Stimulated activated CD8-positive, alpha-beta memory T cell treated with anti-CD3 and anti-CD28 coated beads, Interleukin-4, amount 100 ng/mL, for 24 hours (primary cell): ENCODE measurements around the gene MS4A7.

Experiments
- DNase-seq: peaks from one replicate; pipeline ENCODE4 v3.0.0-alpha.2; 2020; ENCODE audit warnings: low read depth

MS4A7 gene

DNA sequence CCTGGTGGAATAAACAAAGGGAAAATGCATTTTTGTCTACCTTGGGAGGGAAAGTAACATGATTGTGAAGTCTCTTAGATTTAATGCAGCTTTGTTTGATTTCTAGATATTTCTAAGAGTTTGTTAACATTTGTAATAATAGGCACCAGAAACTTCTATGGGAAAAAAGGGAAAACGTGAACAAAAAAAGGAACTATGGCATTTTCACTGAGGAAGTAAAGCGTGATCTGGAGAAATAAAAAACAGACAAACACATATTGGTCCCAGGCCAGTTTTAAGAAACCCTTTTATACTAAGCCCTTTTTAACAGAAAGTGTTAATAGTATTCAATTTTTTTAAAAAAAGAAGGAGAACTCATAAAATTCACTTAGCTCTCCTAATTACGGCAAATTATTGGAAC lies 6.9 kb upstream of the MS4A7 start:
- no peak for DNase-seq

DNA sequence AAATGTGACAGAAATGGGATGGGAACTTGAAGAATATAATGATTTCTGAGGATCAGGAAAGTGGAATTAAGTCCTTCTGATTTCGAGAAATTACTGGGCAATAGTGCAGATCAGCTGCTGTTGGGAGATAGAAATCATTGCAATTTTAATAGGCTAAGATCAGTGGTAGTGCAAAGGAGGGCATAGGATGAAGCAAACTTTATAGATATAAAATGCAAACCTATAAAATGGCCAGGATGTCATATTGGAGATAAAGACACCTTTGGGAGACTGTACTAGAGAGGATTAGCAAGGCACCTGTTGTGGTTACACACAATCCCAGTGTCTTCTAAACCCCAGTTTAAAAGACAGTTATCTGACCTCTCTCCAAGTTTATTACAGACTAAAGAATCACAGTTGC lies 6.5 kb upstream of the MS4A7 start:
- DNase-seq = no peak

DNA sequence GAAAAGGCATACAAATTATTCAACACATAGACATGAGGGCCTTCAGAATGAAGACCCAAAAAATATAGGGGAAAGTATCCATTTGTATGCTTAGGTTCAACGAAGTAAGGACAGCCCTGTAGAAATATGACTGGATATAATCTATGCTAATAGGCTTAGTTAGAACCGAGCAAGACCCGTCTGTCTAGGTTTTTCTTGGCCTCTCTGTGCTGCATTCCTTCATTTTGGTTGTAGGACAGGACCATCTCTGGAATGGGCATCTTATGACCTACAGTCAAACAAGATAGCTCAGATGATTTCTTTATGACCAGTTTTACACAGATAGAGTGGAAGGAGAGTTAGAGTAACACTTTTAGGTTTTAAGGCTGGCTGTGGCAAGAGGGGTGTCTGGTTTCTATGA lies 5.6 kb upstream of the MS4A7 start:
- no peak for DNase-seq

DNA sequence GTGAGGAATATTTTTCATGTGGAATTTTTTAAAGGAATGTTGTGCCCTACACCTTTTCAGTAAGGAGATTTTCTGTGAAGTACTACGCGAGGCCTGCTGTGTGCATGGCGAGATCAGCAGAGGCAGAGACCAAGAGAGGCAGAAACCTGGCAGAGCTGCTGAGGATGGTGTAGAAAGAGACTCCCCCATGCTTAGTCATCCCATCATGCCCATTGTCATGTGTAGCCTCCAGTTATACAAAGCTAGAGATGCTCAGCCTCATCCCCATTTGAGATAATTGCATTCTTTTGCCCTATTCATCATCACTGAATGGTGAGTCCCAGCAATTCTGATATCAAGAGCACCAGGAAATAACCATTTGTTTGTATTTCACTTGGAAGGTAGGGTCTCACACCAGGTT lies 3.0 kb upstream of the MS4A7 start:
- no peak for DNase-seq

DNA sequence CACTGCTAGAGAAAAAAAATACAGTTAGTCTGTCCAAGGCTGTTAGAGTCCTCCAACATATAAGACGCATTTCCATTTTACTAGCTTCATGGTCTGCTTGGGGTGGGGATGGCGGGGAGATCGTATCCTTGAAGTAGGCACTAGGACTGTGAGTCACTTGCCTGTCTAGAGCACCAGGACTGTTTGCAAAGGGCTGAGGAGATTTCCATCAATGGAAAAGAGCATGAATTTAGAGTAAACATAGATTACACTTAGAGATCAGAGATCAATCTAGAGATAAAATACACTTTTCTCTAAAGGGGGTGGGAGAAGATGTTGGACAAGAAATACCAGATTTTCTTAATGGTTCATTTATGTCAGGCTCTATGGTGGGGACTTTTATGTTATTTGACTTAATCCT lies 1.7 kb upstream of the MS4A7 start:
- DNase-seq = no peak

DNA sequence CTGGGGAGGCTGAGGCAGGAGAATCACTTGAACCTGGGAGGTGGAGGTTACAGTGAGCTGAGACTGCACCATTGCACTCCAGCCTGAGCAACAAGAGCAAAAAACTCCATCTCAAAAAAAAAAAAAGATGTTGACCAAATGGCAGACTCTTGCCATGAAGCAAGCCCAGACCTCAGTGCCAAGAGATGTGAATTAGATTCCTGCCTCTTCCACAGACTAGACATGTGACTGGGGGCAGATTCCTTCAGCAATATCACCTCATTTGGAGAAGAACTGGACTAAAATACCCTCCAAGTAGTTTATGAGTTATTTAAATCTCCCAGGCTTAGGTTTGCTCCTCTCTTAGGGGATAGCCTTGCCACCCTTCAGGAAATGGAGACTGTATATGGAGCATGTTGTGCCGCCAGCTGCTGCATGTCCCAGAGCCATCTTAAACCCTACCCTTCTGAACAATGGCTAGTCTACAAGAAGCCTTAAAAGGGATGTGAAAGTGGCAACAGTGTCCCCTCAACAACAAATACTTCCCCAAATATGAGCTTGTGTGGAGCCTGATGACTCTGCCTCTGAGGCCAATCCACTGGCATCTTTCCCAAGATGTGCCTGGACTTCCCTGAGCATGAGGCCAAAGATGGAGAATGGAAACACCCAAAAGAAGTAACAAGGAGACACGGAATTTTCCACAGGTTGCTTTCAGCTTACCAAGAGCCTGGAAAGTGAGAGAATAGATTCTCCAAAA lies 763 bp upstream of the MS4A7 start:
- no peak for DNase-seq

DNA sequence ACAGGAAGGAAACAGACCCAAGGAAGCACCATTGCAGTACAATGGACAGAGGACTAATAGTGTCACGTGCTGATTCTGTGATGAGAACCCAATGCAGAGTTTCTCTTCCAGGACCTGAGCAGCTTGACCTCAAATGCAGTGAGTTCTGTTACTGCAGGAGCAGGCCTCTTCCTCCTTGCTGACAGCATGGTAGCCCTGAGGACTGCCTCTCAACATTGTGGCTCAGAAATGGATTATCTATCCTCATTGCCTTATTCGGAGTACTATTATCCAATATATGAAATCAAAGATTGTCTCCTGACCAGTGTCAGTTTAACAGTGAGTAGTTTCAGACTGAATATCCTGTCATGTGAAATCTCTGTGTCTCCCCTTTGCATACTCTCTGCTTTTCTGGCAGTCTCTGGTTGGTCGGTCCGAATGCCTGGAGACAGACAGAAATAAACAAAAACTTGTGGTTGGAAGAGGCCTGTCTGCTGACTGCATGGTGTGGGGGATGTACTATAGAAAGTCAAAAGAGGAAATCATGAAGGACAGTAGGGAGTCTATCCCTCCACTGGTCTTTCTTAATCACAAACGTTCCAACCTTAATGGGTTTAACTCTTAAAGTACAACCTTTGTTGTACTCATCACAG lies 11.1 kb downstream of the MS4A7 start:
- DNase-seq = no peak

DNA sequence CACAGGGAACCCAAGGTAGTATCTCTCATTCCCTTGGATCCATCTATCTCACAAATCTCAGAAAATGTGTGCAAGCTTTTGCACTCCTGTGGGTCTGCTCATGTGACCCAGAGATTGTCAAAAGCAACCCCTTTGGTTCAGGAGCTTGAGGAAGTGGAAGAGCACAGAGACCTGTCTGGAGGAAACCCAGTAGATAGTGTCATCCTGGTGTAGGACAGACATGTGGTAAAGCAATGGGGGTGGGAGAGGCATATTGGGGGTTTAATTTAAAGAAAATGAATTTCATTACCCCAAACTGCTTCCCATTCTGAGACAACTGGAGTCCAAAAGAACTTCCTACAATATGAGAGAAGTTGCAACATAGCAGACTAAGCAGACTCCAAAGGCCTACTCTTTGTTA lies 12.1 kb downstream of the MS4A7 start:
- no peak for DNase-seq

DNA sequence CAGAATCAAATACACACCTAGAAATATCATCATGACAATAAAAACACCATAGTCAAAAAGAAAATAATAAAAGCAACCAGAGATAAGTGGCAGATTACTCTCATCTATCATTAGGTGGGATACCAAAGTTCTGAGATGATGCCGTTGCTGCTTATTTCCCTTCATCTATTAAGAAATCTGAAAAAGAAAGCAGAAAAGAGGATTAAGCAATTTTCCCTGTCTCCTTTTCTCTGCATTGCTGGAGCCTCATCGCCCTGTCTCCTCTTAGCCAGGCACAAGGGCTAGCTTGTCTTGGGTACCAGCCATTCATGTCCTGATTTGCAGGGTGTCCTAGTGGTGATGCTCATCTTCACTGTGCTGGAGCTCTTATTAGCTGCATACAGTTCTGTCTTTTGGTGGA lies 14.0 kb downstream of the MS4A7 start:
- no peak for DNase-seq

DNA sequence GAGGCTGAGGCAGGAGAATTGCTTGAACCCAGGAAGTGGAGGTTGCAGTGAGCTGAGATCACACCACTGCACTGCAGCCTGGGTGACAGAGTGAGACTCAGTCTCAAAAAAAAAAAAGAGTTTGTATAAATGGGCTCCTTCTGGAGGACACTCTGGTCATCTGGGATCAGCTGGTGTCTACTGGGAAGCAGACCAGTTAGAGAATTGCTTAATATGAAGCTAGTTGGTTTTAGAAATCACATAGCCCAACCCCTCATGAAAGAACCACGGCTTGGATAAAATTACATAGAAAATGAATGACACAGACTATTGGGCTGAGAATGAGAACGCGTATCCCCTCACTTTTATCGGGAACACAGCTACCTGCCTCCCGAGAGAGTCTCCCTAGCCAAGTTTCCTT lies 14.7 kb downstream of the MS4A7 start:
- no peak for DNase-seq

DNA sequence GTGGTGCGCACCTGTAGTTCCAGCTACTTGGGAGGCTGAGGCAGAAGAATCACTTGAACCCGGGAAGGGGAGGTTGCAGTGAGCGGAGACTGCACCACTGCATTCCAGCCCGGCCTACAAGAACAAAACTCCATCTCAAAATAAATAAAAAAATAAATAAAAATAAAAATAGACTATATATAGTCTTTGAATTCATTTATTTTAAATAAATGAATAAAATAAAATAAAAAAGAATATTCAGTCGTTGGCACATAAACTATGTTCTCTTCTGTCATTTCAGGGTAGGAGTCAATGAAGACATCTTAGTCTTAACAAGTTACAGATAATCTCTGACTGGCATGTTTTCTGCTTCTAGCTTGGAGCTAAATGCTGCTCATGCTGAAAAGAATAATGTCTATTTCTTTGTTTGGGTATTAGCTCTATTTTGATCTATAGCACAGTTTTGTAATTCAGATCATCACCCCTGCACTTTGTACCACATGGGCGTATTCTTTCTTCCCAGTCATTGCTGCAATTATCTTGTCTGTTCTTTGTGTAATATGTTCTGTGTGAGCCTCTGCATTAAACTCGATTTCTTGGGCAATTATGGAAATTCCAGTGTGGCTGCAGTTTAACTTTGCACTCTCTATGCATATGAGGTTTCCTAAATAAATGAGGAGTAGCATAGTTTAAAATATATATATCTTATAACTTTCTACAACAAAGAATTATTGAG lies 16.5 kb downstream of the MS4A7 start:
- no peak for DNase-seq

DNA sequence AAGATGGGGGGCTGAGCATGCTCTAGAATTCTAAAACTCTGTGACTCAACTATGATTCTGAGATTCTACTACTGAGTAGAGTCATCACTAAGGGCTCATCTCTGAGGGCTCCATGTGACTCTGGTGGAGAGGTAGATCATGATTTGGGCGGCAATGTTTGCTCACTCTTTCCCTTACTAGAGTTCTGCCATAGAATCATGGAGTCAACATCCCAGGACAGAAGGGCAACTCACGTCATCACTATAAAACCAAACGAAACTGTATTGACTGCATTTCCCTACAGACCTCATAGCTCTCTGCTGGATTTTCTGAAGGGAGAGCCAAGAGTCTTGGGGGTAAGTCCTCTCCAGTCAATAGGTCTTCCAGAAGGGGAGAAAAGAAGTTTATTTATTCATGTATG lies 18.1 kb downstream of the MS4A7 start, which contains the start of gene MS4A14:
MS4A14 (plus strand) TSS at position 78 of the 400 bp plus-strand sequence; CDS start at position 198, 120 bp downstream.
- DNase-seq = no peak

DNA sequence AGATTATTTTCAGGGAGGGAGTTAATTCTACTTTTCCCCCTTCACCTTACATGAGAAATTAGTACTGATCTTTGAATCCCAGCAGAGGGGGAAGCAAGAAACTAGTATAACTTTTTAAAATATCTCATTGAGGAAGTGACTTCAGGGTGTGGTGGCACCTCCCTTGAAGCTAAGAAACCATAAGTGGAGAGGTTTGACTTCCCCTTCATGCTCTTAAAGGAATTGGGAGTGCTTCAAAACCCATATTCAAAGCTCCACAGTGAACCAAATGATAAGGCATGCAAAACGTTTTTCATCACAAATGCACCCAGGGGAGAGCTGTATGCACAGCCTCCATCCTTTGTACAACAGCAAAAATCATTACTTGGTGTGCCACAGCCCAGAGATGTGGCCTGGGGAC lies 18.5 kb downstream of the MS4A7 start:
- no peak for DNase-seq

DNA sequence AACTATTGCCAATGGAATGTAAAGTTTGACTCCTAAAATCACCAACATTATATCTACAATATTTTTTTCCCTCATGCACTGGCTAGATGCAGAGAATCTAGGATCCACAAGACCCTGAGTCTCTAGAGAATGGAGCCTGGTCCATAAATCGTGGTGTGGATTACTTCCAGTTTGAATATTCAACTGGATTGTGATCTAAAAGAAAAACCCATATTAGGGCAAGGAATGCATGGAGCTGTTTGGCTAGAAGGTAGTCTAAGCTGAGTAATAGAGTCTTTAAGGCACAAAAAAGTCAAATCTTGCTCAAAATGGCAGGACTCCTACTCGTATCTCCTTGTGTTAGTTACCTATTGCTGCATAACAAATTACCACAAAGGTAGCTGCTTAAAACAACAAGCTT lies 41.7 kb downstream of the MS4A7 start:
- no peak for DNase-seq

DNA sequence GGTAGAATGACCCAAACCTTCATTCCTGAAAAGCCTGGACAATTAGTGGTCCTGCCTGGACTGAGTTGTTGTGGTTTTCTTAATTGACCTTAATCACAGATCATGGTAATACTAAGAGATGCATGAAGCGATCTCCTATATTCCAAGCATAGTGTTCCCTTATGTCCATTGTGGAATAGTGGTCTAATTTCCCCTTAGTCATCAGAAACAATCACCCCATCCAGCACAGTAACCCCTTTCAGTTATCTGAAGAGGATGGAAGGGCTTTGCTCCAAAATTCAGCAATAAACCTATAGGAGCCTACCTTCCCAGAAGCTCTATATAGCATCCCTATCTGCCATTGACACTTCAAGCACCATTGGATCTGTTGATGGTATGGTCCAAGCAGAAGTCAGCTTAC lies 44.3 kb downstream of the MS4A7 start:
- no peak for DNase-seq

DNA sequence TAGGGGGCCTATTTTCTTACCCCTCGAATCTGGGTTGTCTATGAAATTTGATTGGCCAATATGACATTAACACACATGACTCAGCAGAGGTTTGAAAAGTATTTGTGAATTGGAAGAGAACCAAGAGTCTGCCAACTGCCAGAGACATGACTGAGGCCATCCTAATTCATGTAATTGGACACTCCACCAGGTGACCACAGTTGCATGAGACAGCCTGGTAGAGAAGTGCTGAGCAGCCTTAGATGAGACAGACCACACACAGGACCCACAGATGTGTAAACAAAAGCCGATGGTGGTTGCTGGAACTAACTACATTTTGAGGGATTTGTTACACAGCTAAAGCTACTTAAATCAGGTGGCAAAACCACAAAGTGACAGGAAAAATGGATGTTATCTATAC lies 50.2 kb downstream of the MS4A7 start:
- DNase-seq = no peak

DNA sequence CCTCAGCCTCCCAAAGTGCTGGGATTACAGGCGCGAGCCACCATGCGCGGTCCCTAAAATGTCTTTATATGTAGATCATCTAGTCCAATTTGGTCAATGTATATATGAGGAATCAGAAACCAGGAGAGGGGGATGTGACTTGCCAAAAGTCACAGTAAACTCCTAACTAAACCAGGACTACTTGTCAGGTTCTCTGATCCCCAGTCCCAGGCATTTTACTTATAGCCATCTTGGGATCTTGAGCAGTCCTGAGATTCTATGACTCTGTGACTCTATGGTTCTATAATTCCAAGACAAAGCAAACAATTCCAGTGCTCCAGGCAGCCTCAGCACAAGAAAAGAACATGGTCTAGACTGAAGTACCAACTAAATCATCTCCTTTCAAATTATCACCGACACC lies 50.9 kb downstream of the MS4A7 start, which contains the start of gene MS4A5:
MS4A5 (plus strand) TSS at position 301 of the 400 bp plus-strand sequence. CDS start 103 bp downstream, outside the sequence.
- no peak for DNase-seq

DNA sequence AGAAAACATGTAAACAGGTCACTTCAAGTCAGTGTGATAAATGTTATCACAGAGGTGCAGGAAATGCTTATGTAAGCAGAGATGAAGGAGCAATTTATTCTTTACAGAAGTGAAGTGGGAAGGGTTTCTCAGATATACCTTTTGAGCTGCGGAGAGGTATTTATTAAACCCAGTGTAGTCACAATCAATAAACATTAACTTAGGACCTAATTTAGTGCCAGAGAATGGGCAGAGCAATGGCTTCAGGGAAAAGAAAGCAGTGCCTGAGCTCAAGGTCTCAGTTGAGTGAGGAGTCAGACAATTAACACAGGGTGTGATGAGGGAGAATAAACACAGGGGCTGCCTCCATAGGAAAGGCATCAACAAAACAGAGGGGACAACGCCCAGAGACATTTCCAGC lies 52.9 kb downstream of the MS4A7 start:
- DNase-seq = no peak

DNA sequence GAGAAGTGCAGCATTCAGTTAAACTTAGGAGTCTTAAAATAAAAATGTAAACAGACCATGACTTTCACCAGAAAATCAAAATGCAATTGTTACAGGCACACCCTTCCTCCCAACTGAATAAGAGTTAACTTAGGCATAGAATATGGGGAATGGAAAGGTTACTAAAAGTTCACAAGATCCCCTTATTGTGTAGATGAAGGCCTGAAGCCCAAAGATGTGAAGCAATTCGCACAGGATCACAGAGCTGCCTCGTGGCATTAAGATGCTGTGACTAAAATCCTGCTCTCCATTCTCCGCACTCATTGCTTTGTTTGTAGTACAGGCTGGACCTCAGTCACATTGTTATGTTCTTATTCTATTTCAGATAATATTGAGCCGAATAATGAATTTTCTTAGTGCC lies 55.1 kb downstream of the MS4A7 start:
- DNase-seq = no peak
